ENCODE results near the gene KCTD17. TPM values are rescaled to one million over a fixed set of nuclear protein-coding genes. Genes with fewer than 3 reads are reported as not detected.

KCTD17 gene
- total and polyA plus RNA-seq, 2 of the 4 experiments (the other 2 are of a cell fraction): 28.3 to 37.3 TPM

- dilution Hi-C loops (cut with HindIII; ENCODE audit: low sequenced_read_pairs, unreplicated experiment): no loop called here
Measured at GRCh38 chr22:37091994-37092393, 40.5 kb downstream of the KCTD17 start.

More at GRCh38 chr22:37091994-37092393, 40.5 kb downstream of the KCTD17 start:
- no peaks in the 10 kb centered on the region for H3K36me3 ChIP-seq (ENCODE audit: control insufficient read depth, insufficient read depth, low read length)
- DNase-seq (no peak), ATAC-seq (ENCODE audit: low read depth) (no peak)
- H2BK120ac ChIP-seq (ENCODE audit: low read depth, low read length): no peak overlapping the region
- H3K23ac ChIP-seq (ENCODE audit: low read depth, low read length): no peak overlapping the region
- H3K27ac ChIP-seq (ENCODE audit: insufficient read depth, low read length): no peak overlapping the region
- TF ChIP-seq CEBPB (IDR thresholded peaks at IDR 0.05; ENCODE audit: low read depth, low read length) (no peak), USF2 (IDR thresholded peaks at IDR 0.05; ENCODE audit: low read depth, low read length) (no peak), SMC3 (IDR thresholded peaks at IDR 0.05; ENCODE audit: low read depth, low read length) (no peak), MXI1 (IDR thresholded peaks at IDR 0.05; ENCODE audit: borderline replicate concordance, low read depth, low read length) (no peak), MAZ (IDR thresholded peaks at IDR 0.05; ENCODE audit: borderline replicate concordance, low read depth, low read length) (no peak), RCOR1 (IDR thresholded peaks at IDR 0.05; ENCODE audit: insufficient replicate concordance, low read length) (no peak), BHLHE40 (IDR thresholded peaks at IDR 0.05; ENCODE audit: low read depth, low read length) (no peak), CHD1 (IDR thresholded peaks at IDR 0.05; ENCODE audit: low read depth, low read length) (no peak), ELK1 (IDR thresholded peaks at IDR 0.05; ENCODE audit: borderline replicate concordance, low read depth, low read length) (no peak)
- H3K14ac ChIP-seq (replicated peaks; ENCODE audit: low read depth, low read length): no peak overlapping the region
- H3K9me1 ChIP-seq (ENCODE audit: insufficient read depth, low read length): no peaks in the 10 kb centered on the region
- no peak overlapping the region for H4K8ac ChIP-seq (ENCODE audit: low read depth in 2 of 2, low read length in 2 of 2)
- no peaks in the 10 kb centered on the region for H3K79me1 ChIP-seq (ENCODE audit: low read depth in 1 of 2, low read length in 2 of 2)
- no peak overlapping the region for H2AK9ac ChIP-seq (replicated peaks; ENCODE audit: low read depth, low read length, poor library complexity)
- H3K4me1 ChIP-seq (ENCODE audit: control insufficient read depth, insufficient read depth, low read length): no peaks in the 10 kb centered on the region
- no peaks in the 10 kb centered on the region for H4K20me1 ChIP-seq (ENCODE audit: insufficient read depth, low read length)
- intact Hi-C loops (cut with micrococcal nuclease) (no loop called here), in situ Hi-C loops (cut with MboI; ENCODE audit: low sequenced_read_pairs) (no loop called here)
- no peak overlapping the region for H4K5ac ChIP-seq (ENCODE audit: low read depth, low read length)
- CTCF ChIA-PET: no interaction called here
- H3K4me2 ChIP-seq (ENCODE audit: low read depth, low read length): no peak overlapping the region
- H2BK20ac ChIP-seq (ENCODE audit: low read depth, low read length): no peak overlapping the region
- BruUV-seq (replicated peaks): no TSS peak
- H2AFZ ChIP-seq (replicated peaks; ENCODE audit: low read length, poor library complexity): no peak overlapping the region
- H3K4ac ChIP-seq (ENCODE audit: low read depth, low read length): no peak overlapping the region
- POLR2A ChIA-PET (ENCODE audit: unreplicated experiment): no interaction called here
- H2AK5ac ChIP-seq (ENCODE audit: low read depth, low read length): no peak overlapping the region
- no peak overlapping the region for H3K4me3 ChIP-seq (ENCODE audit: insufficient read depth, low read depth, low read length)
- peaks cover 49% of the 10 kb centered on the region for H3K27me3 ChIP-seq (ENCODE audit: control insufficient read depth, insufficient read depth, low read length)
- H3K56ac ChIP-seq (ENCODE audit: extremely low read depth, insufficient read depth, low read length): no peak overlapping the region
- no peak overlapping the region for H3K18ac ChIP-seq (ENCODE audit: low read depth, low read length)
- H3K9me3 ChIP-seq (ENCODE audit: control insufficient read depth, insufficient read depth, low read length): no peaks in the 10 kb centered on the region
- no peak overlapping the region for H2BK15ac ChIP-seq (ENCODE audit: low read depth, low read length)
- H4K91ac ChIP-seq (ENCODE audit: insufficient read depth, low read depth, low read length): no peak overlapping the region
- H2BK5ac ChIP-seq (ENCODE audit: low read depth, low read length, poor library complexity, severe bottlenecking): no peak overlapping the region
- no peak overlapping the region for H3K9ac ChIP-seq (ENCODE audit: low read depth, low read length)
- no CpG with 5 or more reads among the region's 7 CpGs for WGBS, 2 experiments (ENCODE audit: extremely low coverage in 2 of 2, insufficient read length in 1 of 2)

All from IMR-90 (cell line).